OCI-LY3 (cell line): Measurements from ENCODE around the gene LRRC4C.

Experiments
- EZH2phosphoT487 ChIP-seq: fragments of 200-600 bp; shearing (Covaris generic); IDR thresholded peaks from 2 replicates; pipeline ENCODE4 v1.6.1; 2018; ENCODE audit warnings: antibody characterized with exemption, mixed run types, low read depth
- TF ChIP-seq, protein P1 (sequence below): fragments of 200-600, 300-600 bp; sonication (generic); IDR thresholded peaks from 2 replicates; pipeline ENCODE4 v1.5.1; 2014; ENCODE audit warnings: antibody characterized with exemption, low read length, low read depth

DNA sequence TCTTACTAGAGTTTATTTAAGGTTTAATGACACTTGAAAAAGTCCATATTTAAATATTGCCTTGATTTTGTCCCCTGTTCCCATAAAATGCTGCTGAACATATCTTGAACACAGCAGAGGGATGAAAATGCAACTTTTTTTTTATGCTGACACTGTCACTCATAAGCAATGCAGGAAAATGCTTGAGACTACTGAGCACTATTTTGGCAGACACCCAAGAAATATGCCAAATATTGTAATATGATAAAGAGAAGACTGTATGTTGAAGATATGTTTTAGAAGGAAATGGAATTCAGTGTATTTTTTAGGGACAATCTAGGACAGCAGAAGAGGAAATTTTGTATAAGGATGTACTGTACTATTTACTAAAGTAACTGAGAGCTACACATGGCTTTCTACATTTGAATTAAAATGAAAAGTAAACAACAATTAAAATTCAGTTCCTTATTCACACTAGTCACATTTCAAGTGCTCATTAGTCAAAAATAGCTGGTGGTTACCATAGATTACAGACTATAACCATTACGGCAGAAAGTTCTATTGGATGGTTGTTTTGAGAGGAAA is 58.6 kb downstream of the LRRC4C start:
- TF ChIP-seq, protein P1, sequence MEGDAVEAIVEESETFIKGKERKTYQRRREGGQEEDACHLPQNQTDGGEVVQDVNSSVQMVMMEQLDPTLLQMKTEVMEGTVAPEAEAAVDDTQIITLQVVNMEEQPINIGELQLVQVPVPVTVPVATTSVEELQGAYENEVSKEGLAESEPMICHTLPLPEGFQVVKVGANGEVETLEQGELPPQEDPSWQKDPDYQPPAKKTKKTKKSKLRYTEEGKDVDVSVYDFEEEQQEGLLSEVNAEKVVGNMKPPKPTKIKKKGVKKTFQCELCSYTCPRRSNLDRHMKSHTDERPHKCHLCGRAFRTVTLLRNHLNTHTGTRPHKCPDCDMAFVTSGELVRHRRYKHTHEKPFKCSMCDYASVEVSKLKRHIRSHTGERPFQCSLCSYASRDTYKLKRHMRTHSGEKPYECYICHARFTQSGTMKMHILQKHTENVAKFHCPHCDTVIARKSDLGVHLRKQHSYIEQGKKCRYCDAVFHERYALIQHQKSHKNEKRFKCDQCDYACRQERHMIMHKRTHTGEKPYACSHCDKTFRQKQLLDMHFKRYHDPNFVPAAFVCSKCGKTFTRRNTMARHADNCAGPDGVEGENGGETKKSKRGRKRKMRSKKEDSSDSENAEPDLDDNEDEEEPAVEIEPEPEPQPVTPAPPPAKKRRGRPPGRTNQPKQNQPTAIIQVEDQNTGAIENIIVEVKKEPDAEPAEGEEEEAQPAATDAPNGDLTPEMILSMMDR: no peak
- TF ChIP-seq EZH2phosphoT487: no peak
